Neuronal stem cell (in vitro differentiated cells): ENCODE results near the gene C11orf21.

Experiments
- DNase-seq: peaks from one replicate; pipeline ENCODE4 v3.0.0-alpha.2; 2013; ENCODE audit warnings: low spot score
- H2AFZ ChIP-seq: one replicate; pipeline ENCODE4 v1.6.1; 2013; ENCODE audit warnings: mild to moderate bottlenecking, low read length, inconsistent platforms
- H2AK5ac ChIP-seq: 2 replicates; pipeline ENCODE4 v1.6.1; 2013; ENCODE audit warnings: low read depth, mild to moderate bottlenecking, inconsistent platforms, low read length, moderate library complexity, mixed read lengths
- H2BK120ac ChIP-seq: 2 replicates; pipeline ENCODE4 v1.6.1; 2013; ENCODE audit warnings: low read depth, mild to moderate bottlenecking, inconsistent platforms, low read length, moderate library complexity, mixed read lengths
- H2BK12ac ChIP-seq: one replicate; pipeline ENCODE4 v1.6.1; 2013; ENCODE audit warnings: low read length, inconsistent platforms
- H2BK15ac ChIP-seq: 2 replicates; pipeline ENCODE4 v1.6.1; 2013; ENCODE audit warnings: mild to moderate bottlenecking, low read length, inconsistent platforms, mixed read lengths
- H2BK5ac ChIP-seq: one replicate; pipeline ENCODE4 v1.6.1; 2013; ENCODE audit warnings: inconsistent platforms, mild to moderate bottlenecking, low read length, moderate library complexity
- H3K14ac ChIP-seq: one replicate; pipeline ENCODE4 v1.6.1; 2013; ENCODE audit warnings: low read length, inconsistent platforms
- H3K18ac ChIP-seq: 2 replicates; pipeline ENCODE4 v1.6.1; 2013; ENCODE audit warnings: low read length, inconsistent platforms
- H3K23ac ChIP-seq: 2 replicates; pipeline ENCODE4 v1.6.1; 2013; ENCODE audit warnings: low read depth, mild to moderate bottlenecking, mixed read lengths, low read length, inconsistent platforms; ENCODE audit not compliant: poor library complexity
- H3K27ac ChIP-seq: replicated peaks from 3 replicates; pipeline ENCODE4 v1.5.1; 2013; ENCODE audit warnings: low read length, inconsistent platforms
- H3K27me3 ChIP-seq, 3 experiments: 2 replicates each; pipeline ENCODE4 v1.6.1; 2013; ENCODE audit warnings: low read length in 3 of 3, mild to moderate bottlenecking in 2 of 3, inconsistent platforms in 1 of 3, low read depth in 1 of 3, mixed read lengths in 1 of 3, moderate library complexity in 1 of 3; ENCODE audit not compliant: control insufficient read depth in 3 of 3, insufficient read depth in 3 of 3
- H3K36me3 ChIP-seq, 2 donors: replicated peaks in 1 of 2; 2 replicates each; pipeline ENCODE4 v1.6.1; 2013; ENCODE audit warnings: low read length in 2 of 2; ENCODE audit not compliant: control insufficient read depth in 2 of 2, insufficient read depth in 2 of 2
- H3K4ac ChIP-seq: 2 replicates; pipeline ENCODE4 v1.6.1; 2013; ENCODE audit warnings: inconsistent platforms, mild to moderate bottlenecking, low read length, moderate library complexity
- H3K4me1 ChIP-seq, 2 donors: 1 replicate in 1 of 2; 2 replicates in 1 of 2; pipeline ENCODE4 v1.6.1; 2013; ENCODE audit warnings: low read length in 2 of 2, low read depth in 1 of 2; ENCODE audit not compliant: control insufficient read depth in 2 of 2, insufficient read depth in 1 of 2
- H3K4me2 ChIP-seq: one replicate; pipeline ENCODE4 v1.6.1; 2013; ENCODE audit warnings: mild to moderate bottlenecking, low read length, inconsistent platforms; ENCODE audit not compliant: insufficient read depth, poor library complexity, severe bottlenecking
- H3K4me3 ChIP-seq, 2 donors: 2 replicates each; pipeline ENCODE4 v1.5.1; 2013; ENCODE audit warnings: low read length in 2 of 2, mild to moderate bottlenecking in 2 of 2, inconsistent platforms in 1 of 2, moderate library complexity in 1 of 2
- H3K79me1 ChIP-seq: one replicate; pipeline ENCODE4 v1.6.1; 2013; ENCODE audit warnings: low read depth, mild to moderate bottlenecking, inconsistent platforms, low read length, moderate library complexity
- H3K9ac ChIP-seq: one replicate; pipeline ENCODE4 v1.6.1; 2013; ENCODE audit warnings: mild to moderate bottlenecking, low read depth, low read length, inconsistent platforms; ENCODE audit not compliant: poor library complexity
- H3K9me3 ChIP-seq, 2 donors: replicated peaks in 1 of 2; 2 replicates each; pipeline versions ENCODE3 to v1.6.1; 2013; ENCODE audit warnings: low read length in 2 of 2, mild to moderate bottlenecking in 2 of 2, inconsistent platforms in 1 of 2, low read depth in 1 of 2, mixed read lengths in 1 of 2, moderate library complexity in 1 of 2; ENCODE audit not compliant: control insufficient read depth in 2 of 2, insufficient read depth in 1 of 2
- H4K8ac ChIP-seq: one replicate; pipeline ENCODE4 v1.6.1; 2013; ENCODE audit warnings: low read depth, mild to moderate bottlenecking, inconsistent platforms, low read length, moderate library complexity
- H4K91ac ChIP-seq: one replicate; pipeline ENCODE4 v1.6.1; 2013; ENCODE audit warnings: low read length, low read depth, mild to moderate bottlenecking, inconsistent platforms; ENCODE audit not compliant: poor library complexity
- WGBS, 2 donors: extraction: QIAGEN DNeasy Blood & Tissue Kit; methylation state at CpG; one replicate each; pipeline ENCODE4 v1.1.7; 2013; ENCODE audit warnings: missing lambda C conversion rate in 2 of 2, mixed read lengths in 1 of 2; ENCODE audit not compliant: insufficient read length in 2 of 2, insufficient replicate concordance in 1 of 2; ENCODE audit errors: extremely low coverage in 2 of 2; 5-methylcytosine and 5-hydroxymethylcytosine counted together

Gene C11orf21

GRCh38 chr11:2302306-2302895 is 683 bp upstream of the C11orf21 start:
- no peak overlapping the region for H2AFZ ChIP-seq
- H2BK12ac ChIP-seq = peak overlapping the region; percentile 59
- H4K8ac ChIP-seq = peak overlapping the region; percentile 74
- no peaks in the 10 kb centered on the region for H3K9me3 ChIP-seq
- peak overlapping the region; percentile 92 for H2AK5ac ChIP-seq
- no peaks in the 10 kb centered on the region for H3K27me3 ChIP-seq
- H3K79me1 ChIP-seq = peaks cover 4% of the 10 kb centered on the region
- H3K23ac ChIP-seq = no peak overlapping the region
- peaks cover 5 to 7% of the 10 kb centered on the region in 2 donors for H3K4me1 ChIP-seq
- H3K18ac ChIP-seq = peak overlapping the region; percentile 24
- H3K4ac ChIP-seq = no peak overlapping the region
- peak overlapping the region; percentile 87 for H2BK5ac ChIP-seq
- no peak for DNase-seq
- peak overlapping the region; percentile 96 for H2BK15ac ChIP-seq
- H3K9ac ChIP-seq = no peak overlapping the region
- H3K4me2 ChIP-seq = no peak overlapping the region
- H3K36me3 ChIP-seq = no peaks in the 10 kb centered on the region
- H3K27ac ChIP-seq = no peak overlapping the region
- no CpG with 5 or more reads among the region's 16 CpGs for WGBS, 2 donors
- no peak overlapping the region for H3K4me3 ChIP-seq
- H3K14ac ChIP-seq = no peak overlapping the region
- H4K91ac ChIP-seq = no peak overlapping the region
- H2BK120ac ChIP-seq = no peak overlapping the region

GRCh38 chr11:2300936-2301630 is 635 bp downstream of the C11orf21 start:
- Histone ChIP-seq H3K14ac (no peak overlapping the region), H3K18ac (peak overlapping the region; percentile 3), H3K27ac (no peak overlapping the region), H3K4me1 (peaks cover 0 to 7% of the 10 kb centered on the region in 2 donors), H3K4me3 (no peak overlapping the region), H3K4ac (no peak overlapping the region), H3K36me3 (no peaks in the 10 kb centered on the region), H4K8ac (no peak overlapping the region), H2BK12ac (no peak overlapping the region), H4K91ac (no peak overlapping the region), H2BK15ac (peak overlapping the region; percentile 96), H3K4me2 (no peak overlapping the region), H2BK5ac (peak overlapping the region; percentile 76), H3K23ac (no peak overlapping the region), H3K9ac (no peak overlapping the region), H2BK120ac (no peak overlapping the region), H3K79me1 (peaks cover 3% of the 10 kb centered on the region), H2AK5ac (peak overlapping the region; percentile 92), H3K9me3 (no peaks in the 10 kb centered on the region), H2AFZ (no peak overlapping the region), H3K27me3 (peaks cover 0 to 2% (median 0%) of the 10 kb centered on the region in 3 experiments)
- no peak for DNase-seq
- WGBS, 2 donors = no CpG with 5 or more reads among the region's 24 CpGs

GRCh38 chr11:2300290-2300935 is 1.3 kb downstream of the C11orf21 start:
- Histone ChIP-seq H3K14ac (no peak overlapping the region), H3K36me3 (no peaks in the 10 kb centered on the region), H2BK12ac (peak overlapping the region; percentile 22), H3K23ac (no peak overlapping the region), H2BK5ac (peak overlapping the region; percentile 76), H2AFZ (no peak overlapping the region), H2AK5ac (no peak overlapping the region), H2BK15ac (no peak overlapping the region), H3K4ac (no peak overlapping the region), H4K8ac (no peak overlapping the region), H3K4me3 (no peak overlapping the region), H3K9me3 (no peaks in the 10 kb centered on the region), H3K18ac (peak overlapping the region; percentile 3), H3K27ac (no peak overlapping the region), H3K4me1 (peaks cover 0 to 5% of the 10 kb centered on the region in 2 donors), H3K79me1 (peaks cover 3% of the 10 kb centered on the region), H3K4me2 (no peak overlapping the region), H2BK120ac (no peak overlapping the region), H4K91ac (no peak overlapping the region), H3K27me3 (peaks cover 0 to 5% (median 0%) of the 10 kb centered on the region in 3 experiments), H3K9ac (no peak overlapping the region)
- no peak for DNase-seq
- no CpG with 5 or more reads among the region's 19 CpGs for WGBS, 2 donors

- DNase-seq = no peak
- peak overlapping the region; percentile 92 for H2BK15ac ChIP-seq
- H3K18ac ChIP-seq = peak overlapping the region; percentile 71
- H3K79me1 ChIP-seq = peaks cover 3% of the 10 kb centered on the region
- H3K4me1 ChIP-seq = peaks cover 0 to 5% of the 10 kb centered on the region in 2 donors
- H2AK5ac ChIP-seq = peak overlapping the region; percentile 99
- no peak overlapping the region for H3K9ac ChIP-seq
- no peak overlapping the region for H3K4me3 ChIP-seq
- H3K4ac ChIP-seq = no peak overlapping the region
- no peak overlapping the region for H3K27ac ChIP-seq
- no peak overlapping the region for H4K8ac ChIP-seq
- peak overlapping the region; percentile 84 for H2BK120ac ChIP-seq
- no peak overlapping the region for H3K23ac ChIP-seq
- no peak overlapping the region for H4K91ac ChIP-seq
- H2BK5ac ChIP-seq = no peak overlapping the region
- no peak overlapping the region for H2AFZ ChIP-seq
- no peaks in the 10 kb centered on the region for H3K9me3 ChIP-seq
- H3K4me2 ChIP-seq = no peak overlapping the region
- no peak overlapping the region for H2BK12ac ChIP-seq
- WGBS, 2 donors = no CpG with 5 or more reads among the region's 10 CpGs
- H3K27me3 ChIP-seq = peaks cover 0 to 8% (median 0%) of the 10 kb centered on the region in 3 experiments
- no peaks in the 10 kb centered on the region for H3K36me3 ChIP-seq
- peak overlapping the region; percentile 38 for H3K14ac ChIP-seq
Measured at GRCh38 chr11:2299773-2300172, 1.9 kb downstream of the C11orf21 start.
